HL-60 (cell line): ENCODE data around the gene PGAP3.
A peak's percentile ranks its signal among the peaks of the same experiment; 100 is the strongest.

Experiments
- DNase-seq, 2 experiments: peaks; one replicate each; pipeline ENCODE4 v3.0.0-alpha.2; 2010 to 2020; ENCODE audit warnings: low read depth in 1 of 2, low spot score in 1 of 2
- H3K27ac ChIP-seq: fragments of 250-450 bp; sonication (Bioruptor Pico); replicated peaks from 2 replicates; pipeline ENCODE4 v1.5.1; 2020; ENCODE audit warnings: mild to moderate bottlenecking, moderate library complexity
- H3K27me3 ChIP-seq: fragments of 250-450 bp; sonication (Bioruptor Pico); 2 replicates; pipeline ENCODE4 v1.5.1; 2021; ENCODE audit warnings: mild to moderate bottlenecking, moderate library complexity; ENCODE audit not compliant: insufficient read depth, poor library complexity, severe bottlenecking
- H3K4me3 ChIP-seq: replicated peaks from 2 replicates; pipeline ENCODE4 v1.5.1; 2011; ENCODE audit warnings: mild to moderate bottlenecking, control low read depth, low read length; ENCODE audit not compliant: insufficient read depth
- CTCF ChIP-seq: IDR thresholded peaks from one replicate; pipeline ENCODE4 v1.5.1; 2011; ENCODE audit warnings: low read length, control low read depth, inconsistent platforms; ENCODE audit not compliant: insufficient read depth
- GABPA ChIP-seq: IDR thresholded peaks from 2 replicates; pipeline ENCODE4 v1.6.1; 2012; ENCODE audit warnings: low read depth
- POLR2AphosphoS5 ChIP-seq: IDR thresholded peaks from 2 replicates; pipeline ENCODE4 v1.6.1; 2012; ENCODE audit warnings: low read depth
- REST ChIP-seq: IDR thresholded peaks from 2 replicates; pipeline ENCODE4 v1.6.1; 2012; ENCODE audit warnings: low read depth; ENCODE audit not compliant: insufficient replicate concordance
- SPI1 ChIP-seq: IDR thresholded peaks from 2 replicates; pipeline ENCODE4 v1.6.1; 2012; ENCODE audit warnings: low read depth, mild to moderate bottlenecking, borderline replicate concordance

Gene PGAP3

GRCh38 chr17:39634384-39634871, 53.4 kb downstream of the PGAP3 start:
- DNase-seq = peak in 1 of 2 experiments; percentile 33
- Histone ChIP-seq H3K27me3 (no peaks in the 10 kb centered on the region), H3K27ac (0 out of 2 replicates have a peak overlapping the region, but pooled peaks have one; percentile 97), H3K4me3 (no peak overlapping the region)
- no peak for TF ChIP-seq GABPA
- TF ChIP-seq REST = no peak
- no peak for TF ChIP-seq POLR2AphosphoS5
- no peak for TF ChIP-seq SPI1
- TF ChIP-seq CTCF = peak; percentile 5

- DNase-seq = no peak
- H3K4me3 ChIP-seq = no peak overlapping the region
- H3K27me3 ChIP-seq = no peaks in the 10 kb centered on the region
- H3K27ac ChIP-seq = no peak overlapping the region
- TF ChIP-seq POLR2AphosphoS5 = no peak
- TF ChIP-seq SPI1 = no peak
- TF ChIP-seq REST = no peak
- TF ChIP-seq GABPA = no peak
- no peak for TF ChIP-seq CTCF
Observed at GRCh38 chr17:39633570-39634183, 54.2 kb downstream of the PGAP3 start.

- no peak for TF ChIP-seq REST
- TF ChIP-seq POLR2AphosphoS5 = peak; percentile 45; the same call in 1 of the 2 replicates
- no peak overlapping the region for H3K4me3 ChIP-seq
- peak overlapping the region; percentile 77 for H3K27ac ChIP-seq
- H3K27me3 ChIP-seq = no peaks in the 10 kb centered on the region
- peak in 1 of 2 experiments; percentile 79 for DNase-seq
Observed at GRCh38 chr17:39632153-39632941, 55.5 kb downstream of the PGAP3 start.
